HuH-7 (cell line): ENCODE results near the gene FAR2.

ENCODE experiments used
- DNase-seq: peaks from one replicate; pipeline ENCODE4 v3.0.0; 2011; ENCODE audit warnings: low spot score

FAR2 gene

DNA sequence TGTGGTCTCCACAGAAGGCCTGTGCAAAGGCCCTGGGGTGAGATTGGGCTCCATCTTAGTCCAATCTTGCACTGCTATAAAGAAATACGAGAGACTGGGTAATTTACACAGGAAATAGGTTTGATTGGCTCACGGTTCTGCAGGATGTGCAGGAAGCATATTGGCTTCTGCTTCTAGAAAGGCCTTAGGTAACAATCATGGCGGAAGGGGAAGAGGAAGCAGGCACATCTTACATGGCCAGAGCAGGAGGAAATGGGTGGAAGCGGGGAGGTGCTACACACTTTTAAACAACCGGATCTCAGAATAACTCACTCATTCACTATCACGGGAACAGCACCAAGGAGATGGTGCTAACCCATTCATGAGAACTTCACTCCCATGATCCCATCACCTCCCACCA lies 55.4 kb downstream of the FAR2 start:
- DNase-seq, result no peak

DNA sequence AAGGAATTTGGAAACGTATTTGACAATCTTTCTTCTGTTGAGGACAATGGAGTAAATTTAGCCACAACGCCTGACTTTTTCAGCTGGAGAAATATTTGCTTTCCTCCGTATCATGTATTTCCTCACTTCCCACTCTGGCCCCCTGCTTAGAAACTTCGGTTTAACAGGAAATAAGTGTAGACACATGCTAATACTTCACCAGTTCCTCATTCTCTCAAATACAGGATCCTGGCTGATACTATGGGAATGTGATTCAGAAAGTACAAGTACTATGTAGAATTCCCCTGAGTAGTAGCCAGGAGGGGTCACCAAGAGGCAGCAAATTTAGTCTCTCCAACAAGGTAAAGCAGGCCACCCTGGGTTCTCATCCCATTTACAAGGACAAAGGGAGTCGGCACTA lies 58.0 kb downstream of the FAR2 start:
- no peak for DNase-seq

- DNase-seq, result no peak
These were observed 59.0 kb downstream of the FAR2 start for GRCh38 chr12:29208060-29208459.

GRCh38 chr12:29208936-29209701 lies 60.0 kb downstream of the FAR2 start:
- DNase-seq, result peak; percentile 35

DNA sequence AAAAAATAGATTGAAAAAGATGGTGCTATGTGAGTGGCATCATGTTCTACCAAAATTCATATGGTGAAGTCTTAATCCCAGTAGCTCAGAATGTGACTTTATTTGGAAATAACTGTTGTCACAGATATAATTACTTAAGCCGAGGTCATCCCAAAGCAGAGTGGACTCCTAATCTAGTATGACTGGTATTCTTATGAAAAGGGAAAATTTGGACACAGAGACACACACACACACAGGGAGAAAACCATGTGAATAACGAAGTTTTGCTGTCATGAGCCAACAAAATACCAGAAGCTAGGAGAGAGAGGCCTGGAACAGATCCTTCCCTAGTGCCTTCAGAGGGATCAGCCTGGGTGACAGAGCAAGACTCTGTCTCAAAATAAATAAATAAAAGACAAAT lies 62.6 kb downstream of the FAR2 start:
- DNase-seq, result no peak

- DNase-seq, result no peak
These were observed 63.8 kb downstream of the FAR2 start for GRCh38 chr12:29212682-29213403.

DNA sequence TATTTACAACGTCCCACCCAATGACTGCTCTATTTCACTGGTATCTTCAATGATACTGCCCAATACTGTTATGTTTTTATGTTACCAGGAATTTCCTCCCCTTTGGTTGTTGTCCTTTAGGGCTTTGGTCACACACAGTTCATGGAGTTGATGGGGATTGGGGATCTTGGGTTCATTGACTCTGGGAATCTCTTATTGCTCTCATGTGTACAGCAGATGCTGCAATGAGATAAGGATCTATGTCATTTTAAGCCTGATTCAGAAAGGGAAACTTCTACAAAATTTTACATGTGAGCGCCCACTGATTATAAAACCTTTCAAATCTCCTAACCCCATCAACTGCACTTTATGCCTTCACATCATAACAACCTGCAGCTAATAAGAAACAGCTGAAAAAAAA lies 67.2 kb downstream of the FAR2 start:
- DNase-seq, result no peak

DNA sequence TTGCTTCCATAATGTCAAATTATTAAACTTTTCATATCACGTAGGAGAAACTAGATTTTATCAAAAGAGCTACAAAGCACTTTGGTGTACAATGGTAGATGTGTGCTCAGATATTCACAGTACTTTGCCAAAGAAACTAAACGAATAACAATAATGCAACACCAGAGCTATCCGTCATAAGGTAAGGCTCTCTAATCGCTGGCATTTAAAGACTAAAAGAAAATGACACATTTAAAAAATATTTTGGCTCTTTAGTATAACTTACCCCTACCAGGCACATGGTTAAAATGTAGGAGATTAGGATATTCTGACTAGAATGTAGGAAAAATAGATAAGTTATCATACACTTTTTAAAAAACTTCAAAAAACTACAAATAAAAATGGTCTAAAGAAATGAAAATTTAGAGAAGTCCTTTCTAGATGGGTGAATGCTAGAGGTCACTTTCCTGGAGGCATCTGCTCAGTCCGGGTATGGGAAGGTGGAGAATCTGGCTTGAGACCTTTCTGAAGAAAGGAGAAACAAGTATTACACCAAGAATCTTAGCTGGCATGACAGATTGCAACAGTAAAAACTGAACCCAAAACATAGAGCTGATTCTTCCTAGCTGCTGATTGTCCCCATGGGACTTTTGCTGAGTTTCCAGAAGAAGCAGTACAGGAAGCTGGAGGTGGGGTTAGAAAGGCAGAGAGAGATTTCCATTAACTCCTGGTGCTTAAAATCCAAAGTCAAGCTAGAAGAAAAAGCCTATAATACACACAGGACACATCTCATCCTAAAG lies 67.9 kb downstream of the FAR2 start:
- DNase-seq, result no peak

- peak; percentile 26 for DNase-seq
These were observed 71.7 kb downstream of the FAR2 start for GRCh38 chr12:29220632-29221336.

DNA sequence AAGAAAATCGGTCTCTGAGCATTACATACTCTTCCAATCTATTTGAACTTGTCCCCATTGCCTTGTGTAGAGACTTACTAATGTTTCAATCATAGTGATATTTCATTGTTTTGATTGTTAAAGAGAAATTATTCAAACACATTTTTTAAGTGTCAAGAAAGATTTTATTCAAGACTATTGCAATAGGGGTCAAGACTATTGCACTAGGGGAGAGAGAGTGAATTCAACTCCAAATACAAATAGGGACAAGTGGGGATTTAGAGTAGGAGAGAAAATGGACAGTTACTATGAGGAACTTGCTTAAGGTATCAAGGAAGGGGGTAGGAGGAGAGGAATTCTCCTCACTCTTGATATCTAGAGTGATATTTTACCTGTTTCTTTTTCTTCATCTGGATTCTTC lies 73.1 kb downstream of the FAR2 start:
- no peak for DNase-seq

GRCh38 chr12:29223426-29223825 lies 74.3 kb downstream of the FAR2 start:
- DNase-seq, result no peak

DNA sequence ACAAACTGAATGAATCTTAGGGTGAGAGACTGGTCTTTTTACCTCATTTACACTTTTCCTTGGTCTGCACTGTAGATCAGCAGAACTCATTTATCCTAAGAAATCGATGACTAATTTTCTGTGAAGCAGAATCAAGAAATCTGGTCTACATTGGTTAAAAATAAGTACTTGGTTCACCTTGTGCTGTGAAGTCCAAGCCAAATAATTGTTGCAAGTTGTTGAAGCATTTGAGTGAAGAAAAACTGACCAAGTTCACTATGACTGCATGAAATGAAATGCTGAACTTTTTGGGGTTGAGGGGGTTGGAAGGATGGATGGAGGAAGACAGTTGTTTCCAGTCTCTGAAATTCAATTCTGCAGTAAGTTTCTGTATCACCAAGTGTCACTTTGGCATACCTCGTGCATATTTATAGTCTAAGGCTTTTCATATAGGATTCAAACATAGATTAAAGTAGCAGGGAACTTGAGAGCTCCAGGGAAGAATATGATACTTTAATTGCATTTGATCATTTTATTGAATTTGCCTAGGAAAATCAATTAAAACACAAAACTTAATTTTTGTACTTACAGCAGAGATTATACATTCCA lies 75.0 kb downstream of the FAR2 start:
- DNase-seq, result no peak

GRCh38 chr12:29224572-29224971 lies 75.5 kb downstream of the FAR2 start:
- no peak for DNase-seq

GRCh38 chr12:29225834-29226233 lies 76.8 kb downstream of the FAR2 start:
- DNase-seq, result no peak

- DNase-seq, result no peak
These were observed 77.5 kb downstream of the FAR2 start for GRCh38 chr12:29226616-29227015.

DNA sequence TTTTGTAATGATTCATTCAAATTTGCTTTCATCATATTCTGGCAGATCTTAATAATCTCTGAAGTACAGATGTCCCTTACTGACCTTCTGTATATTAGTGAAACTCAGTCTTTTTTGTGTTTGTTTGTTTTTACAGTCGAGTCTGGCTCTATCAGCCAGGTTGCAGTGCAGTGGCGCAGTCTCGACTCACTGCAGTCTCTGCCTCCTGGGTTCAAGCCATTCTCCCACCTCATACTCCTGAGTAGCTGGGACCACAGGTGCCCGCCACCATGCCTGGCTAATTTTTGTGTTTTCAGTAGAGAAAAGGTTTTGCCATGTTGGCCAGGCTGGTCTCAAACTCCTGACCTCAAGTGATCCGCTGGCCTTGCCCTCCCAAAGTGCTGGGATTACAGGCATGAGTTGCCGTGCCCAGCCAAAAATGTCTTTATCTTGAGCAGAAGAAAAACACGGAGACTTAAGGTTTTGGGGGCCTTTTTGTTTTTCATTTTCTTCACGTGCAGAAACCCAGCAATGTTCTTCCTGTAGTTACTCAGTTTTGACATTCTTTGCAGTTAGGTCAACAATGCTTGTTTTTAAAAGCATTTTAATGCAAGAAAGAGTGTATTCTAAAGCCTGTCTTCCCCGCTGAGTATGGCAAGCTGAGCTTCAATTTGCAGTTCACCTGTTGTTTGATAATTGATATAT lies 79.5 kb downstream of the FAR2 start:
- no peak for DNase-seq

DNA sequence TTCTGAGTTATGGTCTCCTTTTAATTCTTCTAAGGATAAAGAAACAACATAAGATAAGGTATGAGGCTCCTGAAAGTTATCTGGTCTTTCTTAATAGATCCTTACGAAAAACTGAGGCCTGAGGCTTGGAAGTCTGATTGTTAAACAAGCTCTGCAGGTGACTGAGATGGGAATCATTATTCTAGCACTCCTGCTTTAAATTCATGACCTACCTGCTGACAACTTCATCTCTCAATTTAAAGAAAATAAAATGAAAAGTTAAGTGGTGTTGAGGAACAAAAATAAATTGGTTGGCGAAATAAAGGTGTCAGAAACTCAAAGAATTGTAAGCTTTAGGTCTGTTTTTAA lies 80.1 kb downstream of the FAR2 start:
- no peak for DNase-seq

DNA sequence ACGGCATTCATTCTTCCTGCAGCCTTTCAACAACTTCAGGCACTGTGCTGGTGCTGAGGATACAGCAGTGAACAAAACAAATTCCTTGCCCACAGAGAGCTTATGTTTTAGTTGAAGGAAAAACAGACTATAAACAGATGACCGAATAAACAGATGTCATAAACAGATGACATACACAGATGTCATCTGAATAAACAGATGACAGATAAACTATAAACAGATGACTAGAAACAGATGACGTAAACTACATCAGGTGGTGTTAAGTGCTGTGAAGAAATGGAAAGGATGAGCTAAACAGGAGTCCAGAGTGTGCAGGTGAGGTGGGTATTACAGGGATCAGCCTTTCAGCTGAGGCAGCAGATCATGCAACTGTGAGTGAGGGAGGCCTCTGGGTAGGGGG lies 80.9 kb downstream of the FAR2 start:
- no peak for DNase-seq

DNA sequence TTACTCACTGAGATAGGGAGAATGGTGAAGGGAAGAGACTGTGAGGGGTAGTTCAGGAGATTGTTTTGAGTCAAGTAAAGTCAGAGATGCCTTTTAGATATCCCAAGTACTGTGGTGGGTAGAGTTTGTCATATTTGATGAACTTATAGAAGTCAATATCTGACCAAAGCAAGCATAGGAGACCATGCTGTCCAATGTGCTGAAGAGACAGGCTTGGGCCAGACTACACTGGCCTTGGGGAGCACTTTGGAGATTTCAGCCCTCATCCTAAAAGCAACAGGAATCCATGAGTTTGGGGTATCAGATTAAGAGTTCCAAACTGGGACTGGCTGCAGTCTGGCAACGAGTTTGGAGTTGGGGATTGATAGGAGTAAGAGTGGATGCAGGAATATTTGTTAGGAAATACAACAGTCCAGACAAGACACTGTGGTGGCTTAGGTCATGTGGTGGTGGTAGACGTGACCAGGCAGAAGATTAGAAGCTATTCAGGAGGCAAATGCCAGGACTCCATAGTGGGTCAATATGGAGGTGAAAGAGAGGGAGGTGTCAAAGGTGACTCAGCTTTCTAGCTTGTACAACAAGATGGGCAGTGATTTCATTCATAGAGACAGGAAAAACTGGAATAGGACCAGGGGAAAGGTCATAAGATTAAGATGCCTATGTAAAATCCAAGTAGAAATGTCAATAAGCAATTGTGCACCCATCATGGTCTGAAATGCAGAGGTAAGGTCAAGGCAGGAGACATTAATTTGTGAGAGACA lies 81.9 kb downstream of the FAR2 start:
- no peak for DNase-seq

GRCh38 chr12:29232086-29232485 lies 83.0 kb downstream of the FAR2 start:
- no peak for DNase-seq

- DNase-seq, result no peak
These were observed 85.5 kb downstream of the FAR2 start for GRCh38 chr12:29234552-29234951.
